ENCODE results near the gene MTUS2.
A peak's percentile ranks its signal among the peaks of the same experiment; 100 is the strongest.

MTUS2 gene

GRCh38 chr13:29494520-29494919 lies 674.4 kb downstream of the MTUS2 start:
- no peak for DNase-seq

GRCh38 chr13:29496241-29496712 lies 676.1 kb downstream of the MTUS2 start:
- DNase-seq, result no peak

GRCh38 chr13:29497137-29497654 lies 677.1 kb downstream of the MTUS2 start:
- no peak for DNase-seq

DNA sequence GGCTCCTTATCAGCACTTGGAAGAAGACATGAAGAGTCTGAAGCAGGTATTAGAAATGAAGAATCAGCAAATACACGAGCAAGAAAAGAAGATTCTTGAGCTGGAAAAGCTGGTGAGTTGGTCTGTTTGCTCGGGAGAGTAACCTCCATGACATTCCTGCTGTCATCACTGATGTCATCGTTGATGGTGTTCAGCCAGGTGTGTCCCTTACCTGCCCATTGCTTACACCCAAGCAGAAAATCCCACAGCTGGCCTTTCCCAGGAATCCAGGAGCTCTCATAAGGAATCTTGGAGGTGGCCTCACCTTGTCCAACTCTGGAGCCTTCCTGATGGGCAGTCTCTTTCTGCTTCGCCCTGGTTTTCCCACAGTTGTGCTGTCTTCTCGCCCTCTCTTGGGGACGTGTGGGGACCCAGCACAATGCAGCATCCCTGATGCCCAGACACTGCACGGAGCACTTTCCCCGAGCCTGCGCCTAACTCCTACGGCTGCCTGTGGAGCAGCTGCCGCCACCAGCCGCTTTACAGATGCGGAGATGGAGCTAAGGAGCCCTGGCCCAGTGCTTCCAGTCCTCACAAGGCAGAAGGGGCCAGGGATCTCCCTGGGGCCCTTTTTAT lies 678.4 kb downstream of the MTUS2 start:
- no peak for DNase-seq

GRCh38 chr13:29499506-29500165 lies 679.5 kb downstream of the MTUS2 start:
- no peak for DNase-seq

DNA sequence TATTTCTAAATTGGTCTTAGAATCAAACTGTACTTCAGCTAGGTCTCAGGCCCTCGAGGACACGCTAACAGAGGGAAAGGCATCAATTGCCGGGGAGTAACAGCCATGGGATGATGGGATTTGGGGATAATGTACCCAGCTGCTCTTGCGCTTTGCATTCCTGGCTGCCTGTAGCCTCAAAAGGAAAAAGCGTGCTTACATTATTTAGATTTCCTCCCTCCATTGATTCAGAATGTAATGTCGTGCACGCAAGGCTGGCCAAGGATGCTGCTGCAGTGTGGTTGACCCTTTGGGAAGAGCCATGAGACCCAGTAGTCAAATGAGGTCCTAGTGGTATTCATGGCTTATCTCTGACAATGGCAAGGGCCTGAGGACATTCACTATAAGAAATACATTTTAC lies 680.2 kb downstream of the MTUS2 start:
- DNase-seq, result no peak

GRCh38 chr13:29501674-29502073 lies 681.5 kb downstream of the MTUS2 start:
- no peak for DNase-seq

DNA sequence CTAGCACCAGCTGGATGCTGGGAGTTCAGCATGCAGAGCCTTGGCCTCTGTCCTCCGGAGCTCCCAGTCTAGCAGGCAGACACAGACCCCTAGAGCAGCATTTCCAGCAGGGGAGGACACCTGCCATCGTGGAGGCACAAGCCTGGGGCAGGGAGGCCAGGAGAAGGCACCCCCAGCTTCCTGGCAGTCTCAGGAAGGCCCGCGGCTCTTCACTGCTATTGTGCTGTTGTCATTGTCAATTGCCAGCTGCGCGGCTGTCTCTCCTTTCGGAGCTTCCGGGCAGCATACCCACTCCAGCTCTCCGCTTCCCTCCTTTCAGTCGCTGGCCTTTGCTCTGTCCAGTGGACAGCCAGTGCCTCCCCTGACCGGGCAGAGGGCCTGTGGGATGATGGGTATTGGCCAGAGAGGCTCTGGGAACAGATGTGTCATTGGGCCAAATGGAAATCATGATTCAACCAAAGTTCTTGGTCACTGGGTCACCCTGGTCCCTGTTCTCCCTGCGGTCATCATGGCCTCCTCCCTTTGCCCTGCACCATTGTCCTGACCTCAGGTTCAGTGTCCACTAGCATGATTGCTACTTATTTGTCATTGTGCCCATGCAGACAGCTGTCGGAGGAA lies 682.4 kb downstream of the MTUS2 start:
- DNase-seq, result no peak

DNA sequence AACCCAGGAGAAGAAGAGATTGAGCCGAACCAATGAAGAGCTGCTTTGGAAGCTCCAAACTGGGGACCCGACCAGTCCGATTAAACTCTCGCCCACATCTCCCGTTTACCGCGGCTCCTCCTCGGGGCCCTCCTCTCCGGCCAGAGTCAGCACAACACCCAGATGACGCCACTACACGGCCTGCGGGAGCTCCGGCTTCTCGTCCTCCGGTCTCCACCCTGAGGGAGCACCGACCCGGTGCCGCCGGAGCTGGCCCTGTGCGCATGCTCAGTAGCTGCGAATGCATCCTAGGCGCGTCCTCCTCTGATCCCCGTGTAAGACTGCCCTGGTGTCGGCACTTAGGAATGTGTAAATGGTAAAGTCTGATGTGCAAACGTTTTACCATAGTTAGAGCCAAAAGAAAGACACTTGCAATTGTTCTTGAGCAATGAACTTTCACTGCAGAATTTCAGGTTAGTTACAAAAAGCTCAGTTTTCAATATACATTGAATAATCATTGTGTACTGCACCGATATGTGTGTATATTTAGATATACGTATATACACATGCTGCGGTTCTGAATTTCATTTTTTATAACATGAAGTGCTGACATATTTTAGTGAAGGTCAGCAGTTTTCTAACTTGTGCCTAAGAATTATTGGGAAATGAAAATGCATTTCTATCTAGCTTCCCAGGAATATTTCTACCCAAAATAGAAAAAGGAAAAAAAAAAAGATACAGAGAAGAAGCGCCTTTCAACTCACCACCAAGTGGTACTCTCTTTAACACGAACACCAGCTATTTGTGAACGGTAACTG lies 683.1 kb downstream of the MTUS2 start:
- DNase-seq, result no peak

DNA sequence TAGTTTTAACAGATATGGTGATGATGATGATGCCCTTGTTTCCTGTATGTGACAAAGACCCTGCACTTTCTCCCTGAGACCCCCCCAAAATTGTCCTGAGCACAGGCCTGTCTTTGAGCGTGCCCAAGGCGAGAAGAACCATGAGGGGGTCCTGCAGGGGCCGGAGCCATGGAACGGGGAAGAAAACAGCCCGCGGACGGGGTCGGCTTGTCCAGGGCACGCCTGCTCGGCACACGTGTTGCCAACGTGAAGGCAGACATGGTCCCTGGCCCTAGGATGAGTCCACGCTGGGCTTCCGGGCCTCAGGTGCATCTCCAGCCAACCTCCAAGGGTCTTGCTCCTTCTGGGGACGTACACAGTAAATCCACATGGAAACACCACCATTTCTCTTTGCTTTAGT lies 684.6 kb downstream of the MTUS2 start:
- no peak for DNase-seq

- DNase-seq, result no peak
These were observed 685.4 kb downstream of the MTUS2 start for GRCh38 chr13:29505511-29505910.

- no peak for DNase-seq
These were observed 685.8 kb downstream of the MTUS2 start for GRCh38 chr13:29505950-29506349.

GRCh38 chr13:29507356-29507755 lies 687.2 kb downstream of the MTUS2 start:
- peak; percentile 65 for DNase-seq

- peak; percentile 63 for DNase-seq
These were observed 688.2 kb downstream of the MTUS2 start for GRCh38 chr13:29508130-29508875.

DNA sequence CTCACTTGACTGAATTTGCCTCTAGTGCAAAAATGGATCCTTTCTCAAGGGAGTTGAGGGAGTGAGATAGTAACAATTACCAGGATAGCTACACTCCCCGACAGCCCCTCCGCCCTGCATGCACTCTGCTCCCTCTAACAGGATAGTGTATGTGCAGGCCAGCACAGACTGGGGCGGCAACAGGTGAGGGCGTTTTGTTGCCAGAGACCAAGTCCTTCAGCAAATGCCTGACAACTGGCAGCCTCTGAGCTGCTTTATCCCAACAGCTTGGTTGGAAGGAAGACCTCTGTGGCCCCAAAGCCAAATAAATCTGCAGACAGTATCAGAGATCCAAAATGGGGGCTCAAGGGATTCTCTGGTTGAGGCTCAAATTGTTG lies 688.7 kb downstream of the MTUS2 start:
- DNase-seq, result no peak

DNA sequence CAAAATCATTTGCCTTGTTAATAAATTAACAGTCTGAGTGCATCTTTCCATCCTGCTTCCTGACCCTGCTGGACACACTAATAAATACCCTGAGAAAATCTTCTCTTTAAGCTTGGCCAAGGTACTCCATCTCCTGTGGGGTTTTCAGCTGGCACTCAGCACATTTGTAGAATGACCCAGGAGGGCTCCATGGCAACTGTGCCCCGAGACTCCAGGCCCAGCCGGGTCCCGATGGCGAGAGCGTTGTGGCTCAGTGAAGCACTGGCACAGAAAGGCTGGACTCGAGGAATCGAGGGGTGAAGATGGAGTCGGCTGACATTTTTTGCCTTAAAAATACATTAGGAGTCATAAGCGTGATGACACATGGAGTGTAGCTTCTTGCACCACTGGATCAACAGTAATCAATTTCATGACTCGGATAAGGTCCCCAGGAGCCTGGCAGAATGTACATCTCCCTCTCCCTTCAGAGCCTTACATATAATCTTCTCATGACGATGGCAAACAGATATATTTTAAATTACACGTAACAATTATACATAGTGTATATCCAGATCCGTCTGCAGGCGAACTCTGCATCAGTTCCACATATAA lies 690.0 kb downstream of the MTUS2 start:
- no peak for DNase-seq

GRCh38 chr13:29510651-29511084 lies 690.5 kb downstream of the MTUS2 start:
- no peak for DNase-seq

GRCh38 chr13:29511106-29511796 lies 691.1 kb downstream of the MTUS2 start:
- DNase-seq, result no peak

DNA sequence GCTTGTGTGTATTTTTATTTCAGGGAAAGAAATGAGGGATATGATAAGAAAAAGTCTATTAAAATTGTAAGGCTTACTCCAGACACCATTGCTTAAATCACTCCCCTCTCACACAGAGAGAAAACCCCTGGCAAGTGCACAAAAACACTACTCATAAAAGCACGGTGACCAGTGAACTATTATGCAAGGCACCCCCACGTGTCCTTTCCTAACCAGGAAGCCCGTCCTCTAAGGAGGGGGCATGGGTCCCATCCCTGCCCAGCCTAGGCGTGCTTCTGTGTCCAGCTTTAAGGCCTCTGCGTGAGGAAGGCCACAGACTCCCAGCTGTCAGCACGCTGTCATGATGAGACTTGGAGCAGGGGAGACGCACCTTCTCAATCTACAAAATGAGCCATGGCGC lies 691.8 kb downstream of the MTUS2 start:
- no peak for DNase-seq

DNA sequence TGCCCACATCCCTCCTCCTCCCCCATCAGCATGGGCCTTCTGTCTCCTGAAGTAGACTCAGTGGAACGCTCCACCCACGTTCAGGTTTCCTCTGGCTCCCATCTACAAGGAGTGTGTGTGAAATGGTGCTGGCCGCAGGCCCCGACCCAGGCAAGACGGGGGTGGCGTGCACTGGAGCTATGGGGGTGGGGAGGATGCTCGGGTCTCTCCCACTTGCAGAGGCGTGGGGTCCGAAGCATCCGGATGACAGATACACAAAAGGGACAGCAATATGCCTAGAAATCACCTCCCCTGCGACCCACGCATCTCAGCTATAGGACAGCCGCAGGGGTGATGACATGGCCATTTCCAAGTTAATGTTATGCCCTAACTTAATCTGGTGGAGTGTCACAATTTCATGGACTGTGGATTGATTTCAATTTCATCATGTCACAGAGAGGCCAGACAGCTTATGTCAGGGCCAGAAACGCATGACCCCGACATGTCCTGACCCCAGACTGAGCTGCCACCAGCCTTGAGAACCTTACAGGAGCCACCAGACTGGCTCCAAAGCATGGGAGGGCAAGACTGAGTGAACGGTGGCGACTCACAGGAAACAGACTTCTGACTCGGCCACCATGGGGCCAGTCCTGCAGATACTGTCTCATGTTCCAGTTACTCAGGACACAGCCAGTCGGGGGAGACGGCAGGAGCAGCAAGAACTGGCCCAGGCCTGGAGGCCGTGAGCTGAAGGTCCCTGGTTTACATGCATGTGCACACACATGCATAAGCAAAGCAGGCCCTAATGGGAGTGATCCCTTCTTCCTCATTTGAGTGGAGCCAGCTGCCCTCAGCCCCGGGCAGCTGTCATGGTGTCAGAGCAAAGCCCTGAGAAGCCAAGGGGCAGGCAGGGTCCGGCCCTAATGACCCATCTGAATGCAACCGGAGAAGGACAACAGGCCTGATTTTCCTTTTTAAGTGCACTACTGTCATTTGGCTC lies 693.2 kb downstream of the MTUS2 start:
- DNase-seq, result no peak

Data from NCI-H146 (cell line).